DMS53 treated with DMSO at 0.1 percent for 48 hours (cell line): Measurements from ENCODE around the gene SIRT5.

Experiments used
- DNase-seq: peaks from one replicate; lab custom pipeline; 2025; ENCODE audit not compliant: unreplicated experiment; lab: John Stamatoyannopoulos, UW

The SIRT5 gene

GRCh38 chr6:13586603-13587542 lies 12.5 kb downstream of the SIRT5 start:
- DNase-seq, result no peak

- DNase-seq, result no peak
Observed at GRCh38 chr6:13589801-13590200, 15.4 kb downstream of the SIRT5 start.

- DNase-seq, result no peak
Observed at GRCh38 chr6:13590574-13591153, 16.3 kb downstream of the SIRT5 start.

- DNase-seq, result no peak
Observed at GRCh38 chr6:13591205-13591921, 17.0 kb downstream of the SIRT5 start.

GRCh38 chr6:13593103-13593502 lies 18.7 kb downstream of the SIRT5 start:
- DNase-seq, result no peak

GRCh38 chr6:13593720-13594119 lies 19.3 kb downstream of the SIRT5 start:
- DNase-seq, result no peak

- DNase-seq, result no peak
Observed at GRCh38 chr6:13597073-13597472, 22.7 kb downstream of the SIRT5 start.

- no peak for DNase-seq
Observed at GRCh38 chr6:13600036-13600435, 25.6 kb downstream of the SIRT5 start.

- no peak for DNase-seq
Observed at GRCh38 chr6:13604135-13604534, 29.7 kb downstream of the SIRT5 start.

- no peak for DNase-seq
Observed at GRCh38 chr6:13604546-13605416, 30.4 kb downstream of the SIRT5 start.

GRCh38 chr6:13605634-13606033 lies 31.2 kb downstream of the SIRT5 start:
- DNase-seq, result no peak

- DNase-seq, result no peak
Observed at GRCh38 chr6:13611715-13612114, 37.3 kb downstream of the SIRT5 start.

- no peak for DNase-seq
Observed at GRCh38 chr6:13613029-13613594, 38.7 kb downstream of the SIRT5 start.

GRCh38 chr6:13614126-13614925 lies 39.9 kb downstream of the SIRT5 start:
- DNase-seq, result peak; percentile 31

GRCh38 chr6:13614926-13615791 lies 40.8 kb downstream of the SIRT5 start, which contains the start of gene NOL7:
TSS of gene NOL7 (plus strand) at chr6:13615335. CDS start at chr6:13615359, 24 bp downstream.
- peak; percentile 90 for DNase-seq

- peak; percentile 17 for DNase-seq
Observed at GRCh38 chr6:13615792-13616120, 41.4 kb downstream of the SIRT5 start.

GRCh38 chr6:13617066-13617465 lies 42.7 kb downstream of the SIRT5 start:
- no peak for DNase-seq

GRCh38 chr6:13624871-13625288 lies 50.5 kb downstream of the SIRT5 start:
- DNase-seq, result peak; percentile 45
